Colonic mucosa (tissue), 4 donors: ENCODE results near the gene UTS2R. TPM values are rescaled to one million over a fixed set of nuclear protein-coding genes. Genes with fewer than 3 reads are reported as not detected.

Source experiments
- DNase-seq: peaks from one replicate; pipeline ENCODE4 v3.0.0-alpha.2; 2020
- H3K27ac ChIP-seq: fragments of 200-600 bp; one replicate; pipeline ENCODE4 v1.8.0; 2021
- H3K27me3 ChIP-seq: fragments of 200-600 bp; one replicate; pipeline ENCODE4 v1.8.0; 2021
- H3K36me3 ChIP-seq: fragments of 200-600 bp; one replicate; pipeline ENCODE4 v1.8.0; 2021
- H3K4me1 ChIP-seq: fragments of 200-600 bp; one replicate; pipeline ENCODE4 v1.8.0; 2021; ENCODE audit warnings: mild to moderate bottlenecking
- H3K4me3 ChIP-seq: fragments of 200-600 bp; one replicate; pipeline ENCODE4 v1.8.0; 2021
- H3K9ac ChIP-seq, 2 donors: one replicate each; pipeline ENCODE4 v1.7.0; 2013; ENCODE audit warnings: control low read depth in 2 of 2, low read depth in 2 of 2, low read length in 2 of 2
- H3K9me3 ChIP-seq: fragments of 200-600 bp; one replicate; pipeline ENCODE4 v1.8.0; 2021
- intact Hi-C: fragments of 100-400 bp; cut with DNase I; formaldehyde crosslinking; loops from one replicate; pipeline ENCODE4 v1.14.1; 2022
- total RNA-seq, 2 donors: library from RNA; stranded (reverse); fragmentation: NEBNext Ultra II Directional in 1 of 2; extraction: Animal tissue kit (Norgen Biotek cat#: 25700) in 1 of 2; gene quantifications; one replicate each; pipeline ENCODE4 v1.2.1, GENCODE V29; 2021
- TF ChIP-seq, protein P1 (sequence below): fragments of 200-600 bp; IDR thresholded peaks from one replicate; pipeline ENCODE4 v1.8.0; 2022; ENCODE audit warnings: antibody characterized with exemption, mild to moderate bottlenecking
- donor health status: healthy.
- donor health status: DM: no; HTN: no; CAD: no.
- donor health status: DM: no; HTN: no; CAD: no.

Gene UTS2R
- total RNA-seq, 2 donors from 2014 or later = not detected

DNA sequence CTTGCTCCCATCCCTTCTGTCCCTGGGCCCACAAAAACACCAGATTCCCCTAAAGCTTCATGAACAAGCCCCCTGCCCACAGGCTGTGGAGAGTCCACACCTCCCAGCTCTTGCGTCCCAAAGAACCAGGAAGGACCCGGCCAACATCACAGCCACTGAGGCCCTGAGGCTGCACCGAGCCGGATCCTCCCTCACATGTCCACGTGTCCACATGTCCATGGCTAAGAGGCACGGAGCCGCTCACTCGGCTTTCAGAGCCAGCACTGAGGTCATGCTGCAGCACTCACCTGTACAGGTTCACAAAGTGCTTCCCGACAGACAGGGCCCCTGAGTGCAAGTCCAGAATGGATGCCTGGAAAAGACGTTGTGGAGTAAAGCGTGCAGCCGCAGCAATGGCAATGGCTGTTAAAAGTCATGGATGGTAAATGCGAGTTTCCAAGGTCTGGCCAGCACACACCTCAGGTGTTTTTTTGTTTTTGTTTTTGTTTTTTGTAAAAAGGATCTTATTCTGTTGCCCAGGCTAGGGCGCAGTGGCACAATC, 34.6 kb downstream of the UTS2R start:
- no peak overlapping the region for H3K4me3 ChIP-seq
- no peaks in the 10 kb centered on the region for H3K9me3 ChIP-seq
- TF ChIP-seq, protein P1, sequence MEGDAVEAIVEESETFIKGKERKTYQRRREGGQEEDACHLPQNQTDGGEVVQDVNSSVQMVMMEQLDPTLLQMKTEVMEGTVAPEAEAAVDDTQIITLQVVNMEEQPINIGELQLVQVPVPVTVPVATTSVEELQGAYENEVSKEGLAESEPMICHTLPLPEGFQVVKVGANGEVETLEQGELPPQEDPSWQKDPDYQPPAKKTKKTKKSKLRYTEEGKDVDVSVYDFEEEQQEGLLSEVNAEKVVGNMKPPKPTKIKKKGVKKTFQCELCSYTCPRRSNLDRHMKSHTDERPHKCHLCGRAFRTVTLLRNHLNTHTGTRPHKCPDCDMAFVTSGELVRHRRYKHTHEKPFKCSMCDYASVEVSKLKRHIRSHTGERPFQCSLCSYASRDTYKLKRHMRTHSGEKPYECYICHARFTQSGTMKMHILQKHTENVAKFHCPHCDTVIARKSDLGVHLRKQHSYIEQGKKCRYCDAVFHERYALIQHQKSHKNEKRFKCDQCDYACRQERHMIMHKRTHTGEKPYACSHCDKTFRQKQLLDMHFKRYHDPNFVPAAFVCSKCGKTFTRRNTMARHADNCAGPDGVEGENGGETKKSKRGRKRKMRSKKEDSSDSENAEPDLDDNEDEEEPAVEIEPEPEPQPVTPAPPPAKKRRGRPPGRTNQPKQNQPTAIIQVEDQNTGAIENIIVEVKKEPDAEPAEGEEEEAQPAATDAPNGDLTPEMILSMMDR = no peak
- no peak for DNase-seq
- no peak overlapping the region for H3K9ac ChIP-seq
- no peaks in the 10 kb centered on the region for H3K36me3 ChIP-seq
- no peaks in the 10 kb centered on the region for H3K27me3 ChIP-seq
- intact Hi-C loops = no loop called here
- no peak overlapping the region for H3K27ac ChIP-seq
- H3K4me1 ChIP-seq = no peaks in the 10 kb centered on the region

DNA sequence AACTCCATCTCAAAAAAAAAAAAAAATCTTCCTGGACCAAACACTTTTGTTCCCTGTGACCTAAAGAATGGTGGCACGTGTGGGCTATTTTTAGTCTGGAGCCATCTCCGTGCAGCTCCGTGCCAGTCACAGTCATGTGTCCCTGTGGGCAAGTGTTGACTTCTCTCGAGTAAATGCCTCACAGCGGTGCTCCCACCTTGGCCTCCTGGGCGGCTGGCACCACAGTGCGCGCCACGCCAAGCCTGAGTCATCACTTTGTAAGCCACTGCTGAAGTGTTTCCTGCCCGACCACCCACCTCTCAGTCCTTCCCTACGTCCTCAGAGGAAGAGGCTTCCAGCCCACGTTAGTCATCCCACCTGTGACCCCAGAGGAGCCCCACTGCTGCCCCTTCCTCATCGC, 35.7 kb downstream of the UTS2R start:
- H3K4me3 ChIP-seq = no peak overlapping the region
- H3K9ac ChIP-seq = no peak overlapping the region
- no peaks in the 10 kb centered on the region for H3K9me3 ChIP-seq
- H3K27me3 ChIP-seq = no peaks in the 10 kb centered on the region
- H3K36me3 ChIP-seq = no peaks in the 10 kb centered on the region
- H3K27ac ChIP-seq = no peak overlapping the region
- DNase-seq = no peak
- intact Hi-C loops = no loop called here
- TF ChIP-seq, protein P1 = no peak
- H3K4me1 ChIP-seq = no peaks in the 10 kb centered on the region

DNA sequence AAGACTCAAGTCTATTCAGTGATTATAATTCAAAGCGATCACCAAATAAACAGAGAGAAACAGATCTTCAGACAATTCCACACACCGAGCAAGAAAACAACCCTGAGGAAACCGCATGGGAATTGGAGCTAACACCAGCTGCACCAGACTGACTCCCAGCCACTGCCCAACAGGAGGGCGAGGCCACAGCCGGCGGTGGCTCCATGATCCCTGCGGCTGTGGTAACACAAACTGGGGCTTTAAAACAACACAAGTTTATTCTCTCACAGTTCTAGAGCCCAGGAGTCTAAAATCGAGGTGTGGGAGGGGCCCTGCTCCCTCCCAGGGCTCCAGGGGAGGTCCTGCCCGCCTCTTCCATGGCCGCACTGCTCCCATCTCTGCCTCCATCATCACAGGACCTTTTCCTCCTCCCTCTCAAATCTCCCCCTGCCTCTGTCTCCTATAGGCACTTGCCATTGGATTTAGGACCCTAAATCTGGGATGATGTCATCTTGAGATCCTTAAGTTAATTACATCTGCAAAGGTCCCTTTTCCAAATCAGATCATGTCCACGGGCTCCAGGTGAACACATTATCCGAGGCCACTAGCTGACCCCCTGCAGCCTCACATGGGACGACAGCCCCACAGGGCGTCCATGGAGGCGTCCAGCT, 36.8 kb downstream of the UTS2R start:
- intact Hi-C loops = no loop called here
- DNase-seq = no peak
- Histone ChIP-seq H3K27me3 (no peaks in the 10 kb centered on the region), H3K9ac (no peak overlapping the region), H3K4me3 (no peak overlapping the region), H3K4me1 (no peaks in the 10 kb centered on the region), H3K36me3 (no peaks in the 10 kb centered on the region), H3K27ac (no peak overlapping the region), H3K9me3 (no peaks in the 10 kb centered on the region)
- TF ChIP-seq, protein P1 = no peak

DNA sequence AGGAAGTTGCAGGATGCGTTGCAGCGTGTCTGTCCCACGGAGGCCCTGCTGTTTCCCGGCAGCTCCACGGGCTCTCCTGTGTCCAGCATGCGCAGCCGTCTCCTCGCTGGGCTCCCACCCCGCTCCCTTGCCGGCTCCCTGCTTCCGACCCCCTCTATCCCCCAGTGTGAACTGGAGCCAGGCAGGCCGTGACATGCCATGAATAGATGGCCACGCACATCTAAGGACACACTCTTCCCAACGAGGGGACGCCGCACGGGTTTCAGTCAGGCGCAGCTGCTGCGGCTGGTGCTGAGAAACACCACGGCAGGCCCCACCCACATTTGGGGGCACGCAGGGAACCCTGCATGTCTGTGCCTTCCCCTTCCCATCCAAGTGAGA, 37.4 kb downstream of the UTS2R start:
- H3K9me3 ChIP-seq = no peaks in the 10 kb centered on the region
- no peak overlapping the region for H3K4me3 ChIP-seq
- intact Hi-C loops = no loop called here
- no peaks in the 10 kb centered on the region for H3K27me3 ChIP-seq
- H3K36me3 ChIP-seq = no peaks in the 10 kb centered on the region
- TF ChIP-seq, protein P1 = no peak
- no peaks in the 10 kb centered on the region for H3K4me1 ChIP-seq
- DNase-seq = no peak
- H3K27ac ChIP-seq = no peak overlapping the region
- no peak overlapping the region for H3K9ac ChIP-seq

DNA sequence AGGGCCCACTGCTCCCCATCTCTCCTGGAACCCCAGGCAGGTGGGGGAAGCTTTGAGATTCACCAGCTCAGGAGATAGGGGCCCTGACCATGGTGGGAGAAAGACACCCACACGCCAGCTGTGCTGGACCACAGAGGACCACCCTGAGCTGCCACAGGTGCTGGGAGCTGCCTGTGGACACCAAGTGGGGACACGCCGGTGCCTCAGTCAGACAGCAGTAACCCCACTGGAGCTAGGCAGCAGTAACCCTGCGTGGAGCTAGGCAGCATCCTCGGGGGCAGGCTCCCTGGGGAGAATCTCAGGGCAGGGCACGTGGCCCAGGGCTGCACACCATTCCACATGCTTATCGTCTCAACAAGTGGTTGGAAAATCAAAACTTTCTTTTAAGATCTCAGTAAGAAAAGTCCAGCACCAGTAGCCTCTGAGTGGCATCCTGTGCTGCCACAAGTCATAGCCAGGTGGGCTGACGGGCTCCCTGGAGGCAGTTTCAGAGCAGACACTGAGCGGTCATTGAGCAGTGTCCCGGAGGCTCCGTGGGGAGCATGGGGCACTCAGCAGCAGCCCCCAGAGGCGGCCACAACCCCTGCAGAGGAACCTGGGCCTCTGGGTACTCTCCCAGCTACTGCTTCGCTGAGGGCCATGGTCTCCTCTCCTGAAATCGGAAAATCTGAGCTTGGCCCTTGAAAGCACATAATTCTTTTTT, 38.6 kb downstream of the UTS2R start:
- Histone ChIP-seq H3K4me3 (no peak overlapping the region), H3K9me3 (no peaks in the 10 kb centered on the region), H3K36me3 (no peaks in the 10 kb centered on the region), H3K27me3 (no peaks in the 10 kb centered on the region), H3K4me1 (no peaks in the 10 kb centered on the region), H3K27ac (no peak overlapping the region), H3K9ac (no peak overlapping the region)
- TF ChIP-seq, protein P1 = no peak
- intact Hi-C loops = no loop called here
- DNase-seq = no peak
